GM19324 (cell line): ENCODE measurements around the gene RXRA.

Experiments used
- ATAC-seq: cut with Tn5 transposase; IDR thresholded peaks from one replicate; pipeline ENCODE4 v1.9.1; 2021; ENCODE audit warnings: mild to moderate bottlenecking, moderate library complexity; ENCODE audit not compliant: unreplicated experiment, low FRiP score

Gene RXRA

GRCh38 chr9:134477927-134478326 is 151.7 kb downstream of the RXRA start:
- no peak for ATAC-seq

- no peak for ATAC-seq
Observed at GRCh38 chr9:134481762-134482161, 155.5 kb downstream of the RXRA start.

- ATAC-seq = no peak
Observed at GRCh38 chr9:134482226-134482625, 156.0 kb downstream of the RXRA start.

GRCh38 chr9:134483361-134484184 is 157.3 kb downstream of the RXRA start:
- no peak for ATAC-seq

GRCh38 chr9:134484479-134484878 is 158.2 kb downstream of the RXRA start:
- ATAC-seq = no peak

- ATAC-seq = no peak
Observed at GRCh38 chr9:134485653-134486052, 159.4 kb downstream of the RXRA start.

GRCh38 chr9:134486143-134486591 is 159.9 kb downstream of the RXRA start:
- no peak for ATAC-seq

- no peak for ATAC-seq
Observed at GRCh38 chr9:134486596-134486995, 160.3 kb downstream of the RXRA start.
